HEK293 (cell line): ENCODE data around the gene AGRN.

ENCODE experiments used
- FEZF1 ChIP-seq: fragments of 450-650 bp; formaldehyde crosslinking; IDR thresholded peaks from 2 replicates; pipeline ENCODE4 v1.5.1; 2016; ENCODE audit warnings: missing biosample characterization, missing genetic modification characterization
- HOXC10 ChIP-seq: sonication (generic); formaldehyde crosslinking; IDR thresholded peaks from 2 replicates; pipeline ENCODE4 v1.8.1; 2023; ENCODE audit warnings: mild to moderate bottlenecking, missing genetic modification reagents
- KLF17 ChIP-seq: fragments of 450-650 bp; formaldehyde crosslinking; IDR thresholded peaks from 2 replicates; pipeline ENCODE4 v1.5.1; 2016; ENCODE audit warnings: missing biosample characterization, missing genetic modification characterization
- KLF8 ChIP-seq: fragments of 450-650 bp; formaldehyde crosslinking; IDR thresholded peaks from 2 replicates; pipeline ENCODE4 v1.5.1; 2016; ENCODE audit warnings: missing biosample characterization, missing genetic modification characterization
- PATZ1 ChIP-seq: fragments of 450-650 bp; formaldehyde crosslinking; IDR thresholded peaks from 2 replicates; pipeline ENCODE4 v1.5.1; 2016; ENCODE audit warnings: missing biosample characterization, missing genetic modification characterization
- PRDM2 ChIP-seq: fragments of 450-650 bp; formaldehyde crosslinking; IDR thresholded peaks from 2 replicates; pipeline ENCODE4 v1.5.1; 2016; ENCODE audit warnings: missing biosample characterization, missing genetic modification characterization, borderline replicate concordance
- SP2 ChIP-seq: fragments of 450-650 bp; formaldehyde crosslinking; IDR thresholded peaks from 2 replicates; pipeline ENCODE4 v1.5.1; 2016; ENCODE audit warnings: missing biosample characterization, missing genetic modification characterization
- ZBTB17 ChIP-seq: fragments of 450-650 bp; formaldehyde crosslinking; IDR thresholded peaks from 2 replicates; pipeline ENCODE4 v1.5.1; 2016; ENCODE audit warnings: missing biosample characterization, missing genetic modification characterization
- ZBTB6 ChIP-seq: fragments of 450-650 bp; formaldehyde crosslinking; IDR thresholded peaks from 2 replicates; pipeline ENCODE4 v1.5.1; 2017; ENCODE audit warnings: missing biosample characterization, missing genetic modification characterization
- ZEB2 ChIP-seq: fragments of 450-650 bp; formaldehyde crosslinking; IDR thresholded peaks from 2 replicates; pipeline ENCODE4 v1.5.1; 2016; ENCODE audit warnings: missing biosample characterization, missing genetic modification characterization
- ZIC2 ChIP-seq: fragments of 450-650 bp; formaldehyde crosslinking; IDR thresholded peaks from 2 replicates; pipeline ENCODE4 v1.5.1; 2016; ENCODE audit warnings: missing biosample characterization, missing genetic modification characterization
- ZNF146 ChIP-seq: fragments of 450-650 bp; formaldehyde crosslinking; IDR thresholded peaks from 2 replicates; pipeline ENCODE4 v1.5.1; 2016; ENCODE audit warnings: missing biosample characterization, missing genetic modification characterization
- ZNF157 ChIP-seq: fragments of 450-650 bp; formaldehyde crosslinking; IDR thresholded peaks from 2 replicates; pipeline ENCODE4 v1.5.1; 2016; ENCODE audit warnings: missing biosample characterization, missing genetic modification characterization
- ZNF18 ChIP-seq: fragments of 450-650 bp; formaldehyde crosslinking; IDR thresholded peaks from 2 replicates; pipeline ENCODE4 v1.5.1; 2016; ENCODE audit warnings: missing biosample characterization, missing genetic modification characterization
- ZNF202 ChIP-seq: fragments of 450-650 bp; formaldehyde crosslinking; IDR thresholded peaks from 2 replicates; pipeline ENCODE4 v1.5.1; 2016; ENCODE audit warnings: missing biosample characterization, missing genetic modification characterization, borderline replicate concordance
- ZNF221 ChIP-seq: fragments of 450-650 bp; formaldehyde crosslinking; IDR thresholded peaks from 2 replicates; pipeline ENCODE4 v1.5.1; 2017; ENCODE audit warnings: missing biosample characterization, missing genetic modification characterization, borderline replicate concordance
- ZNF239 ChIP-seq: fragments of 450-650 bp; formaldehyde crosslinking; IDR thresholded peaks from 2 replicates; pipeline ENCODE4 v1.5.1; 2016; ENCODE audit warnings: missing biosample characterization, missing genetic modification characterization
- ZNF24 ChIP-seq: fragments of 450-650 bp; formaldehyde crosslinking; IDR thresholded peaks from 2 replicates; pipeline ENCODE4 v1.5.1; 2016; ENCODE audit warnings: missing biosample characterization, missing genetic modification characterization
- ZNF248 ChIP-seq: fragments of 450-650 bp; formaldehyde crosslinking; IDR thresholded peaks from 2 replicates; pipeline ENCODE4 v1.5.1; 2017; ENCODE audit warnings: missing biosample characterization, missing genetic modification characterization
- ZNF341 ChIP-seq: fragments of 450-650 bp; formaldehyde crosslinking; IDR thresholded peaks from 2 replicates; pipeline ENCODE4; 2016; ENCODE audit warnings: low read depth, missing biosample characterization, missing genetic modification characterization
- ZNF37A ChIP-seq: fragments of 450-650 bp; IDR thresholded peaks from 2 replicates; pipeline ENCODE4 v1.5.1; 2018; ENCODE audit warnings: missing biosample characterization, missing genetic modification characterization
- ZNF510 ChIP-seq: fragments of 450-650 bp; formaldehyde crosslinking; IDR thresholded peaks from 2 replicates; pipeline ENCODE4 v1.5.1; 2018; ENCODE audit warnings: mild to moderate bottlenecking, missing genetic modification characterization, missing biosample characterization; ENCODE audit not compliant: insufficient replicate concordance
- ZNF585B ChIP-seq: fragments of 450-650 bp; formaldehyde crosslinking; IDR thresholded peaks from 2 replicates; pipeline ENCODE4 v1.5.1; 2016; ENCODE audit warnings: missing biosample characterization, missing genetic modification characterization
- ZNF623 ChIP-seq: fragments of 450-650 bp; formaldehyde crosslinking; IDR thresholded peaks from 2 replicates; pipeline ENCODE4 v1.5.1; 2016; ENCODE audit warnings: missing biosample characterization, missing genetic modification characterization
- ZNF624 ChIP-seq: fragments of 450-650 bp; formaldehyde crosslinking; IDR thresholded peaks from 2 replicates; pipeline ENCODE4 v1.5.1; 2017; ENCODE audit warnings: missing biosample characterization, missing genetic modification characterization
- ZNF830 ChIP-seq: fragments of 450-650 bp; IDR thresholded peaks from 2 replicates; pipeline ENCODE4 v1.5.0; 2018; ENCODE audit warnings: missing biosample characterization, missing genetic modification characterization, low read depth, mild to moderate bottlenecking, moderate library complexity
- ZSCAN4 ChIP-seq: fragments of 450-650 bp; formaldehyde crosslinking; IDR thresholded peaks from 2 replicates; pipeline ENCODE4 v1.5.1; 2017; ENCODE audit warnings: missing biosample characterization, missing genetic modification characterization

The AGRN gene

GRCh38 chr1:1019122-1019999, 559 bp upstream of the AGRN start (continued):
- no peak for TF ChIP-seq ZNF146
- no peak for TF ChIP-seq ZNF624 (tag by site-specific recombination)
- TF ChIP-seq SP2 (tag by site-specific recombination): peak; percentile 34
- TF ChIP-seq PATZ1 (tag by site-specific recombination): peak; percentile 85
- no peak for TF ChIP-seq ZNF24 (tag by site-specific recombination)
- no peak for TF ChIP-seq ZNF18 (tag by site-specific recombination)
- no peak for TF ChIP-seq ZNF202 (tag by site-specific recombination)
- TF ChIP-seq ZSCAN4 (tag by site-specific recombination): no peak
- no peak for TF ChIP-seq ZBTB17 (tag by site-specific recombination)
- TF ChIP-seq PRDM2: no peak
- peak; percentile 62; the same call in 1 of the 2 replicates for TF ChIP-seq KLF8 (tag by site-specific recombination)
- TF ChIP-seq ZNF623: no peak
- TF ChIP-seq ZNF830 (tag by site-specific recombination): no peak
- no peak for TF ChIP-seq ZNF221 (tag by site-specific recombination)
- peak; percentile 18; the same call in 1 of the 2 replicates for TF ChIP-seq ZIC2 (tag by site-specific recombination)
- 0 out of 2 replicates have a peak, but pooled peaks have one; percentile 38 for TF ChIP-seq ZEB2 (tag by site-specific recombination)
- no peak for TF ChIP-seq ZNF585B (tag by site-specific recombination)
- no peak for TF ChIP-seq ZNF157 (tag by site-specific recombination)
- no peak for TF ChIP-seq ZNF37A (tag by site-specific recombination)
- TF ChIP-seq HOXC10: no peak
- no peak for TF ChIP-seq ZNF510 (tag by site-specific recombination)
- TF ChIP-seq ZNF239 (tag by site-specific recombination): no peak
- TF ChIP-seq ZNF341 (tag by site-specific recombination): no peak
- no peak for TF ChIP-seq ZBTB6 (tag by site-specific recombination)
- no peak for TF ChIP-seq FEZF1
- no peak for TF ChIP-seq ZNF248 (tag by site-specific recombination)
- TF ChIP-seq KLF17 (tag by site-specific recombination): no peak
